Stomach (tissue), 4 donors: ENCODE measurements around the gene HIP1.

ENCODE experiments used
- EP300 ChIP-seq: sonication (generic); formaldehyde crosslinking; IDR thresholded peaks from one replicate; pipeline ENCODE4 v1.6.1; 2017; ENCODE audit warnings: antibody characterized with exemption
- POLR2A ChIP-seq, 4 donors: fragments of 450-650 bp; IDR thresholded peaks; one replicate each; pipeline ENCODE4 v1.6.1; 2016; ENCODE audit warnings: antibody characterized with exemption in 4 of 4, control low read depth in 2 of 4, mild to moderate bottlenecking in 1 of 4, moderate library complexity in 1 of 4
- POLR2AphosphoS5 ChIP-seq, 3 donors: sonication (generic); formaldehyde crosslinking; IDR thresholded peaks; one replicate each; pipeline ENCODE4 v1.6.1; 2016; ENCODE audit warnings: antibody characterized with exemption in 3 of 3
- TF ChIP-seq, protein P1 (sequence below), 7 experiments: fragments of 450-650 bp in 4 of 7; fragments of 200-600 bp in 3 of 7; sonication (generic) in 3 of 7; IDR thresholded peaks; one replicate each; pipeline ENCODE4 v1.5.1; 2016 to 2019; ENCODE audit warnings: antibody characterized with exemption in 7 of 7, control low read depth in 2 of 7, mild to moderate bottlenecking in 1 of 7

DNA sequence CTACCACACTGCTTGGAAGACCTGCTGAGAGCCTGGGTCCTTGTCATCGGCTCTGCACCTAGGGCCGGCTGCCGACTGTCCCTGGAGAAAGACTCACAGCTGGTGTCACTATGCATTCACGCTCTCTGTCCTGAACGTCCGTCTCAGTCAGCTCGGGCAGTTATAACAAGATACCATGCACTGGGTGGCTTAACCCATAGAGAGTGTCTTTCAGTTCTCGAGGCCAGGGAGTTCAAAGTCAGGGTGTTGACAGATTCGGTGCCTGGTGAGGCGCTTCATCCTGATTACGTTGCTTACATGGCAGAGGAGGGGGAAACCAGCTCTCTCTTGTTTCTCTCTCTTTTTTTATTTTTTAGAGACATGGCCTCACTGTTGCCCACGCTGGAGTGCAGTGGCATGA lies 155.5 kb downstream of the HIP1 start:
- TF ChIP-seq, protein P1, sequence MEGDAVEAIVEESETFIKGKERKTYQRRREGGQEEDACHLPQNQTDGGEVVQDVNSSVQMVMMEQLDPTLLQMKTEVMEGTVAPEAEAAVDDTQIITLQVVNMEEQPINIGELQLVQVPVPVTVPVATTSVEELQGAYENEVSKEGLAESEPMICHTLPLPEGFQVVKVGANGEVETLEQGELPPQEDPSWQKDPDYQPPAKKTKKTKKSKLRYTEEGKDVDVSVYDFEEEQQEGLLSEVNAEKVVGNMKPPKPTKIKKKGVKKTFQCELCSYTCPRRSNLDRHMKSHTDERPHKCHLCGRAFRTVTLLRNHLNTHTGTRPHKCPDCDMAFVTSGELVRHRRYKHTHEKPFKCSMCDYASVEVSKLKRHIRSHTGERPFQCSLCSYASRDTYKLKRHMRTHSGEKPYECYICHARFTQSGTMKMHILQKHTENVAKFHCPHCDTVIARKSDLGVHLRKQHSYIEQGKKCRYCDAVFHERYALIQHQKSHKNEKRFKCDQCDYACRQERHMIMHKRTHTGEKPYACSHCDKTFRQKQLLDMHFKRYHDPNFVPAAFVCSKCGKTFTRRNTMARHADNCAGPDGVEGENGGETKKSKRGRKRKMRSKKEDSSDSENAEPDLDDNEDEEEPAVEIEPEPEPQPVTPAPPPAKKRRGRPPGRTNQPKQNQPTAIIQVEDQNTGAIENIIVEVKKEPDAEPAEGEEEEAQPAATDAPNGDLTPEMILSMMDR (IDR thresholded peaks at IDR 0.05): no peak
- TF ChIP-seq POLR2A (IDR thresholded peaks at IDR 0.05): no peak
- TF ChIP-seq POLR2AphosphoS5 (IDR thresholded peaks at IDR 0.05): no peak
- TF ChIP-seq EP300: no peak
